GM12892 (cell line): ENCODE measurements around the gene HEXIM2.

ENCODE experiments used
- DNase-seq: peaks from one replicate; pipeline ENCODE4 v3.0.0; 2011; ENCODE audit not compliant: insufficient read length
- FAIRE-seq: peaks from 2 replicates; lab custom pipeline; 2011; peaks lifted over from hg19 to GRCh38; lab: Jason Lieb, UNC
- POLR2A ChIP-seq: IDR thresholded peaks from 2 replicates; pipeline ENCODE4 v1.6.1; 2011; ENCODE audit warnings: low read depth, low read length, control low read depth
- POLR2AphosphoS5 ChIP-seq: IDR thresholded peaks from 2 replicates; pipeline ENCODE4 v1.6.1; 2011; ENCODE audit warnings: low read depth, low read length, control low read depth
- TAF1 ChIP-seq: IDR thresholded peaks from 2 replicates; pipeline ENCODE4 v1.6.1; 2011; ENCODE audit warnings: low read depth, mild to moderate bottlenecking, control low read depth, low read length, borderline replicate concordance

The HEXIM2 gene

DNA sequence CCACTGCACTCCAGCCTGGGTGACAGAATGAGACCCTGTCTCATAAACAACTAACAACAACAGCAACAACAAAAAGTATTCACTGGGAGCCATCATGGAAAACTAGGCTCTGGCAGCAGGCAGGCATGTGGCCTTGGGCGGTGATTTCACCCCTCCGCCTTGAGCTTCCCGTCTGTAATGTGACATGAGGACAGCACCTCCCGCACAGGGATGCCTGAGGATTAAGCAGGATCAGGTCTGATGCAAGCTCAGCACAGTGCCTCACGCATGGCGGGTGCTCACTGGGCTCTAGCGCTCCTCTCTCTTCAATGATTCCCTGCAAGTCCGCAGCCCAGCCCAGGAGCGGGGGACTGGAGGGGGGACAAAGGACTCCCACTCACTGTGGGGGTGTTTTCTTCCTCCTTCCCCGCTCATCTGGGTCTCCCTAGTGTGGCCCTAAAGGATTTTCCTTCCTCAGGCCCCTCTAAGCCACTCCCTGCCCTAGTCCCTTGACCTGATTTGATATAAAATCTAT lies 32.2 kb upstream of the HEXIM2 start:
- DNase-seq (no peak), FAIRE-seq (no peak)
- TF ChIP-seq POLR2AphosphoS5, result no peak
- no peak for TF ChIP-seq POLR2A
- no peak for TF ChIP-seq TAF1

- TF ChIP-seq POLR2AphosphoS5 (no peak), TAF1 (no peak), POLR2A (no peak)
- FAIRE-seq, result no peak
- DNase-seq, result no peak
Measured at GRCh38 chr17:45129940-45130680, 31.6 kb upstream of the HEXIM2 start.

- TF ChIP-seq POLR2AphosphoS5 (no peak), POLR2A (no peak), TAF1 (no peak)
- DNase-seq, result no peak
- FAIRE-seq, result no peak
Measured at GRCh38 chr17:45130681-45131615, 30.7 kb upstream of the HEXIM2 start.

DNA sequence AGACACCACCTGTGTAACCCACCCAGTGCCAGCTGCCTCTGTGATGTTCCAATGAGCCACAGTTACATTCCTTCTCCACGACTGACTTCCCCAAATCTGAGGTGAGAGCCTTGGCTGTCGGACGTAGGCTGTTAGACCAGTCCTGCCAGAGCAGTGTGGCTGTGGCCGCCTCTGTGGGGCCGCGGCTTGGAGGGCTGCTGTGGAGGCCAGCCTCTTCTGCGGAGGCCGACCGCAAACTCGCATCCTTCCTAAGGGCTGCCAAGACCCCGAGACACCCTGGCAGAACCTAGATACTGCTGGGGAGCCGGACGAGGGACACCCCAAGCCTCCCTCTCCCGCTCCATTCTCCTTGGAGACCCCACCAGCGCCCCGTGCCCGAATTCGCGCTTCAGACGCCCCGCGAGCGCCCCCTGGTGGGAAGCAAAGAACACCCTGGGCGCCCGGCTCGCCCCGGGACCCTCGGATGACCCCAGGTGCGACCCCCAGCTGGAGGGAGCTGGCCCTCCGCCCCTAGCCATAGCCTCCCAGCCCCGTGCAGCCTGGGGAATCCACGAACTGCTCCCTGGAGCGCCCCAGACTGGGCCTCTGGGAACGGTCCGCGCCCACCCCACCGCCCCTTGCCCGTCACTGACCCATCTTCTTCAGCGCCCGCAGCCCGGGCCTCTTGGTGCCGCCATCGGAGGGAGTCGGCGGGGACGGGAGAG lies 29.9 kb upstream of the HEXIM2 start:
- TF ChIP-seq POLR2A (no peak), TAF1 (no peak), POLR2AphosphoS5 (no peak)
- FAIRE-seq (no peak), DNase-seq (no peak)

- no peak for DNase-seq
- no peak for FAIRE-seq
- TF ChIP-seq TAF1 (no peak), POLR2A (no peak), POLR2AphosphoS5 (no peak)
Measured at GRCh38 chr17:45132320-45132571, 29.4 kb upstream of the HEXIM2 start, which contains the start of gene PLCD3. Gene PLCD3 (minus strand): TSS chr17:45132515. CDS start chr17:45132410, 105 bp downstream.

- TF ChIP-seq POLR2A, result no peak
- TF ChIP-seq TAF1, result no peak
- no peak for TF ChIP-seq POLR2AphosphoS5
- DNase-seq, result peak; percentile 89
- FAIRE-seq, result peak; percentile 80
Measured at GRCh38 chr17:45132572-45133463, 28.9 kb upstream of the HEXIM2 start.

DNA sequence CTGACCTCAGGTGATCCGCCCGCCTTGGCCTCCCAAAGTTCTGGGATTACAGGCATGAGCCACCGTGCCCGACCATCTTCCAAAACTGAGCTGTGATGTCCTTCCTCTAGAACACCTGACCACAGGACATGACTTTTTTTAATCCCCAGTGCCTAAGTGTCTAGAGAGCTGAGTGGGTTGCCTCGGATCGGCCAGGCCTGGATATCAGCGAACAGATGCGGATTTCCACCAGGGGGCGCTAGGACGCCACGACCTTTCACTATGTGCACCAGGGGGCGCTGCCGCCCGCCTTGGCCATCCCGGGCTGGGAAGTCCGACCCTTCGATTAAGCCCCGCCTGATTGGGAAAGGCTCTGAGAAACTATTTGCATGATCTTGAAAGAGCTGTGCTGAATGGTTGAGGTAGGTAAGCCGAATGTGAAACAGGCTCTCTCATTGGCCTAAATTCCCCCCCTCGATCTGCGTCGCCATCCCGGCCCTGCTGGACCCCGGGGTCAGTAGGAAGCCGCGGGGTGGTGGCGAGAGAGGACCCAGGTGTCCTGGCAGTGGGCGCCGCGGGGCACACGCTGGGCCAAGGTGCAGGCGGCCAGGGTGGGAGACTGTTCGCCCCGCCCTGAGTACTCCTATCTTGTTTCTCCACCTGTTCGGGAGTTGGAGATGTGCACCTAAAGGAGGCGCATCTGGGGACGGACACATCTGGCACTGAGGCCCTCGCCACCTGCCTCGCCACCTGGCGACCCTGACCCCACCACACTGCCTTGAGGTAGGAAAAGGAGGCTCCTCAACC lies 26.3 kb upstream of the HEXIM2 start, which contains the start of gene ACBD4:
ACBD4 (plus strand) TSS at position 496 of the 786 bp plus-strand sequence. CDS start 458 bp downstream, outside the sequence.
- 0 out of 2 replicates have a peak, but pooled peaks have one; percentile 12 for TF ChIP-seq TAF1
- TF ChIP-seq POLR2A, result peak; percentile 59; the same call in 1 of the 2 replicates
- TF ChIP-seq POLR2AphosphoS5, result peak; percentile 41; the same call in 1 of the 2 replicates
- FAIRE-seq, result peak; percentile 98

GRCh38 chr17:45135978-45136791 lies 25.5 kb upstream of the HEXIM2 start:
- DNase-seq (no peak), FAIRE-seq (no peak)
- no peak for TF ChIP-seq TAF1
- TF ChIP-seq POLR2AphosphoS5, result no peak
- TF ChIP-seq POLR2A, result no peak

More for the DNA sequence above, 26.3 kb upstream of the HEXIM2 start, which contains the start of gene ACBD4:
- peak; percentile 94 for DNase-seq
